Activated CD4-positive, alpha-beta T cell treated with anti-CD3 and anti-CD28 coated beads, Interleukin-2, amount 10 ng/mL, durations not matched to agents 7 days and 5 days (primary cell): Measurements from ENCODE around the gene ETFA. TPM values are rescaled to one million over a fixed set of nuclear protein-coding genes. Genes with fewer than 3 reads are reported as not detected.

Source experiments
- CTCF ChIA-PET: fragments of 350-600 bp; sonication (Branson Sonifier 250); formaldehyde crosslinking; loops from one replicate; lab custom pipeline; 2021; ENCODE audit warnings: antibody characterized with exemption; lab: Charles Lee
- POLR2A ChIA-PET: fragments of 350-600 bp; sonication (Branson Sonifier 250); formaldehyde crosslinking; loops from one replicate; lab custom pipeline; 2021; ENCODE audit warnings: antibody characterized with exemption; lab: Charles Lee
- DNase-seq: peaks from one replicate; pipeline ENCODE4 v3.0.0-alpha.2; 2020
- H3K27ac Mint-ChIP-seq: one replicate; pipeline ENCODE4 v1.8.0; 2021; ENCODE audit warnings: mild to moderate bottlenecking, moderate library complexity, mixed read lengths
- H3K27me3 Mint-ChIP-seq: one replicate; pipeline ENCODE4 v1.8.0; 2021; ENCODE audit warnings: mixed read lengths
- H3K36me3 Mint-ChIP-seq: one replicate; pipeline ENCODE4 v1.8.0; 2021; ENCODE audit warnings: low read depth, mixed read lengths
- H3K4me1 Mint-ChIP-seq: one replicate; pipeline ENCODE4 v1.8.0; 2021; ENCODE audit warnings: mixed read lengths
- H3K4me3 Mint-ChIP-seq: one replicate; pipeline ENCODE4 v1.8.0; 2021; ENCODE audit warnings: mild to moderate bottlenecking, moderate library complexity, mixed read lengths
- H3K9me3 Mint-ChIP-seq: one replicate; pipeline ENCODE4 v1.8.0; 2021; ENCODE audit warnings: mixed read lengths
- total RNA-seq, 2 experiments: library from RNA; stranded (reverse); gene quantifications; one replicate each; pipeline ENCODE4 v1.2.3, GENCODE V29; 2021

ETFA gene
- total RNA-seq, 2 experiments from 2014 or later: 81.6 to 82.9 TPM

GRCh38 chr15:76173317-76173834 lies 137.9 kb downstream of the ETFA start:
- H3K27me3 Mint-ChIP-seq: peaks cover 8% of the 10 kb centered on the region
- no peak for DNase-seq
- no peaks in the 10 kb centered on the region for H3K36me3 Mint-ChIP-seq
- H3K4me1 Mint-ChIP-seq: no peaks in the 10 kb centered on the region
- H3K9me3 Mint-ChIP-seq: no peaks in the 10 kb centered on the region
- H3K4me3 Mint-ChIP-seq: no peak overlapping the region
- CTCF ChIA-PET: interaction anchor here (0.6 kb wide), 1 partner anchor 14 kb away, joined by 4 read pairs; no protein-coding TSS in a partner anchor
- no peak overlapping the region for H3K27ac Mint-ChIP-seq
- POLR2A ChIA-PET: no interaction called here

GRCh38 chr15:76172782-76173181 lies 138.5 kb downstream of the ETFA start:
- Mint-ChIP-seq H3K36me3 (no peaks in the 10 kb centered on the region), H3K4me3 (no peak overlapping the region), H3K27me3 (peaks cover 3% of the 10 kb centered on the region), H3K9me3 (no peaks in the 10 kb centered on the region), H3K27ac (no peak overlapping the region), H3K4me1 (no peaks in the 10 kb centered on the region)
- DNase-seq: no peak
- ChIA-PET POLR2A (no interaction called here), CTCF (no interaction called here)

GRCh38 chr15:76169911-76170800 lies 141.1 kb downstream of the ETFA start:
- POLR2A ChIA-PET: no interaction called here
- Mint-ChIP-seq H3K9me3 (no peaks in the 10 kb centered on the region), H3K27ac (no peak overlapping the region), H3K4me1 (no peaks in the 10 kb centered on the region), H3K4me3 (no peak overlapping the region), H3K36me3 (no peaks in the 10 kb centered on the region), H3K27me3 (no peaks in the 10 kb centered on the region)
- CTCF ChIA-PET: interaction anchor here (0.6 kb wide), 1 partner anchor 70 kb away, joined by 4 read pairs; no protein-coding TSS in a partner anchor
- no peak for DNase-seq

GRCh38 chr15:76169018-76169417 lies 142.3 kb downstream of the ETFA start:
- POLR2A ChIA-PET: no interaction called here
- H3K9me3 Mint-ChIP-seq: no peaks in the 10 kb centered on the region
- H3K27ac Mint-ChIP-seq: no peak overlapping the region
- CTCF ChIA-PET: interaction anchor here (0.9 kb wide), 1 partner anchor 26 kb away, joined by 3 read pairs; no protein-coding TSS in a partner anchor
- no peaks in the 10 kb centered on the region for H3K27me3 Mint-ChIP-seq
- H3K4me3 Mint-ChIP-seq: no peak overlapping the region
- H3K36me3 Mint-ChIP-seq: no peaks in the 10 kb centered on the region
- no peaks in the 10 kb centered on the region for H3K4me1 Mint-ChIP-seq
- no peak for DNase-seq

GRCh38 chr15:76168237-76168984 lies 142.9 kb downstream of the ETFA start:
- Mint-ChIP-seq H3K27ac (no peak overlapping the region), H3K4me1 (no peaks in the 10 kb centered on the region), H3K9me3 (no peaks in the 10 kb centered on the region), H3K36me3 (no peaks in the 10 kb centered on the region), H3K27me3 (no peaks in the 10 kb centered on the region), H3K4me3 (no peak overlapping the region)
- ChIA-PET POLR2A (no interaction called here), CTCF (interaction anchor here (0.9 kb wide), 1 partner anchor 26 kb away, joined by 3 read pairs; no protein-coding TSS in a partner anchor)
- DNase-seq: no peak

- Mint-ChIP-seq H3K36me3 (no peaks in the 10 kb centered on the region), H3K4me3 (no peak overlapping the region), H3K27me3 (no peaks in the 10 kb centered on the region), H3K27ac (no peak overlapping the region), H3K4me1 (no peaks in the 10 kb centered on the region), H3K9me3 (no peaks in the 10 kb centered on the region)
- DNase-seq: no peak
- ChIA-PET CTCF (no interaction called here), POLR2A (no interaction called here)
Observed at GRCh38 chr15:76165951-76166350, 145.3 kb downstream of the ETFA start.

Other genes with a start within 250 kb of the ETFA start
- under 1 TPM; 0.54 to 0.82 TPM for gene ISL2, start 25.3 kb upstream of the ETFA start, total RNA-seq